Fibroblast of villous mesenchyme (primary cell): ENCODE data around the gene DCUN1D3. TPM values are rescaled to one million over a fixed set of nuclear protein-coding genes. Genes with fewer than 3 reads are reported as not detected.
"Not testable (repeated sequence)": the region's sequence is repeated elsewhere in the genome, so short reads cannot be mapped to it uniquely, and the experiment has no call there.

Experiments used
- DNase-seq: peaks from one replicate; pipeline ENCODE4 v3.0.0-alpha.2; 2010; ENCODE audit warnings: low read depth
- H3K4me3 ChIP-seq: 2 replicates; pipeline ENCODE4 v1.5.1; 2011; ENCODE audit warnings: low read depth, mild to moderate bottlenecking, low read length
- CTCF ChIP-seq: IDR thresholded peaks from 2 replicates; pipeline ENCODE4 v1.5.1; 2012; ENCODE audit warnings: low read depth, mild to moderate bottlenecking, low read length; ENCODE audit not compliant: insufficient read depth
- total RNA-seq: library from RNA; depleted of rRNA; stranded (reverse); fragments of >200 nt; gene quantifications from 2 replicates; pipeline ENCODE4 v1.2.3, GENCODE V29; 2012

Gene DCUN1D3
- total RNA-seq, 1 donor, result 52.2 TPM

DNA sequence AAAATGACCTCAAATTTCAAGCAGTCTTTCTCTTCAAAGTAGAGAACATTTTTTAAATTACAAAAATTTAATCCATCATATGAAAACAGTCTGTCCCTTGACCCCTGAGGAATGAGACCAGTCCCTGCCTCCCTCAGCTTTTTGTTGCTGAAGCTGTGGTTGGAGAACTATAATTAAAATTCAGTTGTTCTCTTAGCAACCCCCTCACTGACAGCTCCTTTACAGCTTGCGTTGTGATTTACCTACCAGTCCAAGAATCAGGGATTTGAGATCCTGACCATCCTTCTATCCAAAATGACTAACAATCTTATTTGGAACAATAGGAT is 30.2 kb upstream of the DCUN1D3 start:
- no peak for DNase-seq
- H3K4me3 ChIP-seq, result no peak overlapping the region
- TF ChIP-seq CTCF, result no peak

- not testable (repeated sequence) for H3K4me3 ChIP-seq
- DNase-seq, result peak; percentile 45
Observed at GRCh38 chr16:20929676-20930364, 29.7 kb upstream of the DCUN1D3 start.

- peak; percentile 53 for DNase-seq
- H3K4me3 ChIP-seq, result no peak overlapping the region
- TF ChIP-seq CTCF, result no peak
Observed at GRCh38 chr16:20928774-20929411, 28.7 kb upstream of the DCUN1D3 start.

DNA sequence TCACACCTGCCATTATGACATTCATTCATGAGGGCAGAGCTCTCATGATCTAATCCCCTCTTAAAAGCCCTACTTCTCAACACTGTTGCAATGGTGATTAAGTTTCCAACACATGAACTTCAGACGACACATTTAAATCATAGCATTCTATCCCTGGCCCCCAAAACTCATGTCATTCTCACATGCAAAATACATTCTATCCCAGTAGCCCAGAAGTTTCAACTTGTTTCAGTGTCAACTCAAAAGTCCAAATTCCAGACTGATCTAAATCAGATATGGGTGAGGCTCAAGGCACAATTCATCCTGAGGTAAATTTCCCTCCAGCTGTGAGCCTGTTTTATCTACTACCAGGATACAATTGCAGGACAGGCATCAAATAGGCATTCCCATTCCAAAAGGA is 25.6 kb upstream of the DCUN1D3 start:
- no peak overlapping the region for H3K4me3 ChIP-seq
- no peak for TF ChIP-seq CTCF
- no peak for DNase-seq

DNA sequence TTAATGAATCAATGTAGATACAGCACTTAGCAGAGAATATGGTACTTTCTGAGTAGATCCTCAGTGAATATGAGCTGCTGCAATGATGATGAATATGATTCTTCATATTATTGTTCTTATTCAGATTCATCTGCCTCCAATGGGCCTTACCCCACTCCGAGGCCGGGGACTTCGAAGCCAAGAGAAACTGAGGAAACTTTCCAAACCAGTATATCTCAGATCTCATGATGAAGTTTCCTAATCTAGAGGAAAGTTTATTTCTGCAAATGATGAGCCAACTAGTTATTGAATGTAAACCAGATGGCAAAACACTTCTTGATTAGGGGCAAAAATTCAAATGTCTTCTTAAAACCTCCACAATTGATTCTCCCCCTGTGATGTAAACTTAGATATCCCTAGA is 23.7 kb upstream of the DCUN1D3 start:
- no peak for DNase-seq
- no peak for TF ChIP-seq CTCF
- no peak overlapping the region for H3K4me3 ChIP-seq

DNA sequence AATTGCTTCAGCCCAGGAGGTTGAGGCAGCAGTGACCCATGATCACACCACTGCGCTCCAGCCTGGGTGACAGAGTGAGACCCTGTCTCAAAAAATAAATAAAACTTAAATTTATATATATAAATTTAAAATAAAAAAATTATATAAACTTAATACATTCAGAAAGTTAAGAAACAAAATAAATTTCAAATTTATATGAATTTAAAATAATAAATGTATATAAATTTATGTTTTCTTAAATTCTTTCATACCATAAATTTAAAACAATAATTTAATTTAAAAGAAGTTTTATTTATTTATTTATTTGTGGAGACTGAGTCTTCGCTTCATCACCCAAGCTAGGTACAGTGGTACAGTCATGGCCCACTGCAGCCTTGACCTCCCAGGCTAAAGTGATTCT is 20.6 kb upstream of the DCUN1D3 start:
- no peak for TF ChIP-seq CTCF
- H3K4me3 ChIP-seq, result no peak overlapping the region
- DNase-seq, result no peak

GRCh38 chr16:20920091-20920490 is 19.9 kb upstream of the DCUN1D3 start:
- no peak for DNase-seq
- no peak for TF ChIP-seq CTCF
- no peak overlapping the region for H3K4me3 ChIP-seq
